Osteoblast (primary cell): ENCODE results near the gene RGS17. TPM values are rescaled to one million over a fixed set of nuclear protein-coding genes. Genes with fewer than 3 reads are reported as not detected.
A peak's percentile ranks its signal among the peaks of the same experiment; 100 is the strongest.
"Not testable (repeated sequence)": the region's sequence is repeated elsewhere in the genome, so short reads cannot be mapped to it uniquely, and the experiment has no call there.

ENCODE experiments used
- DNase-seq: peaks from one replicate; pipeline ENCODE4 v3.0.0; 2011; ENCODE audit warnings: low spot score, mixed read lengths; ENCODE audit not compliant: insufficient read length; ENCODE audit errors: missing footprints
- H2AFZ ChIP-seq: 2 replicates; pipeline ENCODE4 v1.6.0; 2011; ENCODE audit warnings: mild to moderate bottlenecking, low read length
- H3K27ac ChIP-seq: 2 replicates; pipeline ENCODE4 v1.5.1; 2011; ENCODE audit warnings: mild to moderate bottlenecking, low read depth, low read length, moderate library complexity
- H3K27me3 ChIP-seq: 2 replicates; pipeline ENCODE4 v1.6.0; 2012; ENCODE audit warnings: mild to moderate bottlenecking, control low read depth, inconsistent platforms, low read length, moderate library complexity; ENCODE audit not compliant: insufficient read depth
- H3K36me3 ChIP-seq: 2 replicates; pipeline ENCODE4 v1.5.1; 2011; ENCODE audit warnings: mild to moderate bottlenecking, low read length, control low read depth, moderate library complexity; ENCODE audit not compliant: insufficient read depth
- H3K4me1 ChIP-seq: 2 replicates; pipeline ENCODE4 v1.5.1; 2011; ENCODE audit warnings: mild to moderate bottlenecking, low read length, control low read depth, moderate library complexity; ENCODE audit not compliant: insufficient read depth
- H3K4me2 ChIP-seq: 2 replicates; pipeline ENCODE4 v1.6.0; 2011; ENCODE audit warnings: mild to moderate bottlenecking, low read length; ENCODE audit not compliant: insufficient read depth
- H3K4me3 ChIP-seq: fragments of 200-600 bp; sonication (generic); 3 replicates; pipeline ENCODE4 v1.5.1; 2012; ENCODE audit warnings: mild to moderate bottlenecking, low read length, inconsistent platforms; ENCODE audit not compliant: insufficient read depth
- H3K79me2 ChIP-seq: 2 replicates; pipeline ENCODE4 v1.6.0; 2012; ENCODE audit warnings: mild to moderate bottlenecking, low read length, control low read depth, inconsistent platforms; ENCODE audit not compliant: insufficient read depth
- H3K9me3 ChIP-seq: 2 replicates; pipeline ENCODE4 v1.5.1; 2011; ENCODE audit warnings: low read depth, low read length, control low read depth
- H4K20me1 ChIP-seq: 2 replicates; pipeline ENCODE4 v1.6.0; 2012; ENCODE audit warnings: mild to moderate bottlenecking, low read length, control low read depth; ENCODE audit not compliant: insufficient read depth
- CTCF ChIP-seq: IDR thresholded peaks from 2 replicates; pipeline ENCODE4 v1.5.1; 2011; ENCODE audit warnings: mild to moderate bottlenecking, low read depth, low read length, moderate library complexity; ENCODE audit errors: extremely low read depth
- total RNA-seq: library from RNA; depleted of rRNA; stranded (reverse); fragments of >200 nt; gene quantifications from 2 replicates; pipeline ENCODE4 v1.2.3, GENCODE V29; 2012

RGS17 gene
- total RNA-seq, 1 donor: 1.4 TPM

- no peak for TF ChIP-seq CTCF
- DNase-seq: no peak
- H3K79me2 ChIP-seq: no peaks in the 10 kb centered on the region
- no peaks in the 10 kb centered on the region for H3K9me3 ChIP-seq
- H3K4me3 ChIP-seq: no peak overlapping the region
- H2AFZ ChIP-seq: no peak overlapping the region
- H3K27me3 ChIP-seq: no peaks in the 10 kb centered on the region
- no peak overlapping the region for H3K4me2 ChIP-seq
- H3K4me1 ChIP-seq: peaks cover 3% of the 10 kb centered on the region
- H3K36me3 ChIP-seq: no peaks in the 10 kb centered on the region
- no peaks in the 10 kb centered on the region for H4K20me1 ChIP-seq
- no peak overlapping the region for H3K27ac ChIP-seq
These were observed 4.6 kb upstream of the RGS17 start for GRCh38 chr6:153135681-153136080.

DNA sequence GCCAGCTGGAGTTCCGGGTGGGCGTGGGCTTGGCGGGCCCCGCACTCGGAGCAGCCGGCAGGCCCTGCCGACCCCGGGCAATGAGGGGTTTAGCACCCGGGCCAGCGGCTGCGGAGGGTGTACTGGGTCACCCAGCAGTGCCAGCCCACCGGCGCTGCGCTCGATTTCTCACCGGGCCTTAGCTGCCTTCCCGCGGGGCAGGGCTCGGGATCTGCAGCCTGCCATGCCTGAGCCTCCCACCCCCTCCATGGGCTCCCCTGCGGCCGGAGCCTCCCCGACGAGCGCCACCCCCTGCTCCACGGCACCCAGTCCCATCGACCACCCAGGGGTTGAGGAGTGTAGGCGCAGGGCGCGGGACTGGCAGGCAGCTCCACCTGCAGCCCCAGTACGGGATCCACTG is 2.6 kb upstream of the RGS17 start:
- not testable (repeated sequence) for H4K20me1 ChIP-seq, H3K27ac ChIP-seq, DNase-seq, H3K36me3 ChIP-seq, H3K4me2 ChIP-seq, H2AFZ ChIP-seq, H3K79me2 ChIP-seq, H3K4me3 ChIP-seq, H3K9me3 ChIP-seq
- peaks cover 15% of the 10 kb centered on the region for H3K4me1 ChIP-seq
- H3K27me3 ChIP-seq: peaks cover 14% of the 10 kb centered on the region

GRCh38 chr6:153130515-153131036 is 506 bp downstream of the RGS17 start:
- DNase-seq: peak; percentile 87
- Histone ChIP-seq H3K4me1 (peaks cover 15% of the 10 kb centered on the region), H3K36me3 (no peaks in the 10 kb centered on the region), H3K4me3 (peak overlapping the region; percentile 80), H3K9me3 (no peaks in the 10 kb centered on the region), H3K79me2 (no peaks in the 10 kb centered on the region), H4K20me1 (no peaks in the 10 kb centered on the region), H3K4me2 (peak overlapping the region; percentile 87), H3K27ac (no peak overlapping the region), H3K27me3 (peaks cover 19% of the 10 kb centered on the region), H2AFZ (peak overlapping the region; percentile 81)
- no peak for TF ChIP-seq CTCF

DNA sequence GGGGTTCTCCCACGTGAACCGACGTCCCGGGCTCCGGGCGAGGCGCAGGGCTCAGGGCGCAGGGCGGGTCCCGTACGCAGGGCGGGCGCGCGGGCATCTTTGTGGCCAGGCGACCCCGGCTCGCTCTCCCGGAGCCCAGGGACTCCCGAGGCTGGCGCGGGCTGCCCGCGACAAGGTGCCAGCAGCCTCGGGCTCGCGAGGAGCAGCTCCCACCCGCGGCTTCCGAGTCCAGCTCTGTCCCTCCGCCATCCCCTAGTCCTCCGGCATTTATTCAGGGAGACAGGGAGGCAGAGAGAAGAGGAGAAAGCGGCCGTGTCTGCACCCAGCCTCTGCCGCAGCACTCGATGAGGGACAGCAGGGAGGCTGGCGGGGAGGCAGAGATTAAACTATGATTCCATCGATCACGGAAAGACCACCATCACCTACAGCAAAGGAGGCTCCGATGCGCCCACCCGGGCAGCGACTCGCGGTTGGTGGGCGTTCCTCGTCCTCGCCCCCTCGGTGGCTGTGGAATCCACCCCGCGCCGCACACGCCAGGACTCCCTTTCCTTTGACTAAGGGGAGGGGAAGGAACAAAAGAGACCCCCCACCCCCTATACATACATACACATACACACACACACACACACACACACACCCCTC is 1.1 kb downstream of the RGS17 start:
- no peak overlapping the region for H3K27ac ChIP-seq
- H3K79me2 ChIP-seq: no peaks in the 10 kb centered on the region
- peaks cover 19% of the 10 kb centered on the region for H3K27me3 ChIP-seq
- peak overlapping the region; percentile 87 for H3K4me2 ChIP-seq
- H3K4me1 ChIP-seq: peaks cover 15% of the 10 kb centered on the region
- peak; percentile 93 for DNase-seq
- peak overlapping the region; percentile 65 for H2AFZ ChIP-seq
- no peaks in the 10 kb centered on the region for H3K36me3 ChIP-seq
- no peaks in the 10 kb centered on the region for H4K20me1 ChIP-seq
- peak overlapping the region; percentile 80 for H3K4me3 ChIP-seq
- TF ChIP-seq CTCF: no peak
- H3K9me3 ChIP-seq: no peaks in the 10 kb centered on the region
